GM21737 (cell line): Measurements from ENCODE around the gene MAP6D1.

ENCODE experiments used
- ATAC-seq: cut with Tn5 transposase; IDR thresholded peaks from one replicate; pipeline ENCODE4 v1.9.1; 2021; ENCODE audit warnings: mild to moderate bottlenecking, moderate library complexity; ENCODE audit not compliant: unreplicated experiment

The MAP6D1 gene

GRCh38 chr3:183825456-183826161, at the start of gene MAP6D1:
TSS of gene MAP6D1 (minus strand) at chr3:183825577. CDS start at chr3:183825547, 30 bp downstream.
- peak; percentile 58 for ATAC-seq

- no peak for ATAC-seq
These were observed 48.5 kb upstream of the MAP6D1 start for GRCh38 chr3:183873914-183874313.

GRCh38 chr3:183871541-183871940, 46.2 kb upstream of the MAP6D1 start:
- ATAC-seq: no peak

GRCh38 chr3:183870563-183870962, 45.2 kb upstream of the MAP6D1 start:
- no peak for ATAC-seq

- no peak for ATAC-seq
These were observed 43.4 kb upstream of the MAP6D1 start for GRCh38 chr3:183868796-183869195.

- no peak for ATAC-seq
These were observed 37.2 kb upstream of the MAP6D1 start for GRCh38 chr3:183862610-183863009.

GRCh38 chr3:183857863-183858262, 32.5 kb upstream of the MAP6D1 start:
- ATAC-seq: no peak

GRCh38 chr3:183854318-183855035, 29.1 kb upstream of the MAP6D1 start:
- no peak for ATAC-seq

- ATAC-seq: no peak
These were observed 20.4 kb upstream of the MAP6D1 start for GRCh38 chr3:183845608-183846288.

GRCh38 chr3:183845090-183845489, 19.7 kb upstream of the MAP6D1 start:
- no peak for ATAC-seq

- ATAC-seq: no peak
These were observed 19.2 kb upstream of the MAP6D1 start for GRCh38 chr3:183844606-183845005.

GRCh38 chr3:183839751-183840150, 14.4 kb upstream of the MAP6D1 start:
- no peak for ATAC-seq

- ATAC-seq: no peak
These were observed 12.5 kb upstream of the MAP6D1 start for GRCh38 chr3:183837894-183838293.

- no peak for ATAC-seq
These were observed 12.0 kb upstream of the MAP6D1 start for GRCh38 chr3:183837390-183837789.

- ATAC-seq: no peak
These were observed 8.1 kb upstream of the MAP6D1 start for GRCh38 chr3:183833516-183833915.

- no peak for ATAC-seq
These were observed 4.8 kb upstream of the MAP6D1 start for GRCh38 chr3:183830187-183830586.

- no peak for ATAC-seq
These were observed 4.1 kb upstream of the MAP6D1 start for GRCh38 chr3:183829466-183829865.

GRCh38 chr3:183828538-183828870, 3.1 kb upstream of the MAP6D1 start:
- ATAC-seq: no peak

GRCh38 chr3:183827809-183828537, 2.6 kb upstream of the MAP6D1 start:
- no peak for ATAC-seq

- ATAC-seq: no peak
These were observed 1.3 kb upstream of the MAP6D1 start for GRCh38 chr3:183826448-183827250.
